Loucy (cell line): ENCODE data around the gene PMP22.

ENCODE experiments used
- CTCF ChIP-seq: fragments of 200-600 bp; sonication (generic); conservative IDR thresholded peaks from 2 replicates; pipeline ENCODE4 v1.5.1; 2014; ENCODE audit warnings: mild to moderate bottlenecking, antibody characterized with exemption, low read length
- EZH2phosphoT487 ChIP-seq: fragments of 200-600 bp; IDR thresholded peaks from 2 replicates; pipeline ENCODE4 v1.6.1; 2018; ENCODE audit warnings: antibody characterized with exemption, mild to moderate bottlenecking, moderate library complexity, borderline replicate concordance

- TF ChIP-seq CTCF, result no peak
- no peak for TF ChIP-seq EZH2phosphoT487
Measured at GRCh38 chr17:15181816-15182215, 83.3 kb downstream of the PMP22 start.
